H1 (cell line): ENCODE results near the gene SLC24A4. TPM values are rescaled to one million over a fixed set of nuclear protein-coding genes. Genes with fewer than 3 reads are reported as not detected.

Source experiments
- CTCF ChIA-PET: fragments of 300-600 bp; sonication (Branson Sonifier 250); formaldehyde crosslinking; loops from one replicate; lab custom pipeline; 2021; ENCODE audit not compliant: partially characterized antibody; lab: Charles Lee
- POLR2A ChIA-PET: fragments of 300-600 bp; sonication (Branson Sonifier 250); formaldehyde crosslinking; loops from one replicate; lab custom pipeline; 2021; ENCODE audit warnings: inconsistent platforms; ENCODE audit not compliant: partially characterized antibody; lab: Charles Lee
- DNase-seq, 2 experiments: peaks; one replicate each; pipeline versions ENCODE4 v3.0.0 to v3.0.0-alpha.2; 2010 to 2022; ENCODE audit warnings: low spot score in 2 of 2, low read depth in 1 of 2, mixed read lengths in 1 of 2
- FAIRE-seq: peaks from 2 replicates; lab custom pipeline; 2011; peaks lifted over from hg19 to GRCh38; lab: Jason Lieb, UNC
- H2AFZ ChIP-seq: 2 replicates; pipeline ENCODE4 v1.8.1; 2012; ENCODE audit warnings: low read length, inconsistent platforms
- H2AK5ac ChIP-seq: 2 replicates; pipeline ENCODE4 v1.6.1; 2013; ENCODE audit warnings: low read depth, low read length
- H2BK120ac ChIP-seq: replicated peaks from 2 replicates; pipeline ENCODE3; 2013; ENCODE audit warnings: low read depth, low read length, inconsistent platforms
- H2BK12ac ChIP-seq: 2 replicates; pipeline ENCODE4 v1.6.1; 2013; ENCODE audit warnings: low read depth, low read length
- H2BK15ac ChIP-seq: 2 replicates; pipeline ENCODE4 v1.6.1; 2013; ENCODE audit warnings: low read length
- H2BK20ac ChIP-seq: 2 replicates; pipeline ENCODE4 v1.6.1; 2013; ENCODE audit warnings: low read length
- H2BK5ac ChIP-seq: 2 replicates; pipeline ENCODE4 v1.6.1; 2013; ENCODE audit warnings: low read depth, low read length
- H3K14ac ChIP-seq: 2 replicates; pipeline ENCODE4 v1.6.1; 2013; ENCODE audit warnings: inconsistent platforms; ENCODE audit not compliant: insufficient read length
- H3K18ac ChIP-seq: 2 replicates; pipeline ENCODE4 v1.6.1; 2013; ENCODE audit warnings: low read length; ENCODE audit errors: extremely low read depth
- H3K23ac ChIP-seq: 2 replicates; pipeline ENCODE4 v1.6.1; 2013; ENCODE audit warnings: inconsistent platforms; ENCODE audit not compliant: insufficient read length
- H3K23me2 ChIP-seq: 2 replicates; pipeline ENCODE4 v1.6.1; 2013; ENCODE audit warnings: low read depth, low read length
- H3K27ac ChIP-seq: 2 replicates; pipeline ENCODE4 v1.6.1; 2011; ENCODE audit warnings: low read depth, low read length, inconsistent platforms
- H3K27me3 ChIP-seq, 4 experiments: replicated peaks in 1 of 4; 1 replicate in 1 of 4; 2 replicates in 3 of 4; pipeline versions ENCODE4 v1.6.1 to v1.8.1; 2011 to 2013; ENCODE audit warnings: low read length in 3 of 4, mild to moderate bottlenecking in 3 of 4, inconsistent platforms in 2 of 4, mixed read lengths in 2 of 4, moderate library complexity in 1 of 4; ENCODE audit not compliant: control insufficient read depth in 3 of 4, insufficient read depth in 3 of 4; ENCODE audit errors: extremely low read depth in 1 of 4
- H3K36me3 ChIP-seq, 4 experiments: 2 replicates each; pipeline versions ENCODE4 v1.6.1 to v1.8.1; 2011 to 2013; ENCODE audit warnings: mild to moderate bottlenecking in 4 of 4, low read length in 3 of 4, moderate library complexity in 2 of 4, control low read depth in 1 of 4, inconsistent platforms in 1 of 4; ENCODE audit not compliant: insufficient read depth in 4 of 4, control insufficient read depth in 2 of 4
- H3K4ac ChIP-seq: replicated peaks from 2 replicates; pipeline ENCODE3; 2013; ENCODE audit warnings: low read length, low read depth, mixed read lengths, inconsistent platforms; ENCODE audit not compliant: insufficient read length
- H3K4me1 ChIP-seq, 4 experiments: replicated peaks in 1 of 4; 1 replicate in 1 of 4; 2 replicates in 3 of 4; pipeline versions ENCODE4 v1.6.1 to v1.8.1; 2011 to 2013; ENCODE audit warnings: low read length in 3 of 4, inconsistent platforms in 2 of 4, mixed read lengths in 1 of 4; ENCODE audit not compliant: insufficient read depth in 4 of 4, control insufficient read depth in 3 of 4
- H3K4me2 ChIP-seq, 2 experiments: 2 replicates each; pipeline versions ENCODE4 v1.6.1 to v1.8.1; 2011 to 2013; ENCODE audit warnings: low read depth in 2 of 2, low read length in 2 of 2, control low read depth in 1 of 2, inconsistent platforms in 1 of 2, mild to moderate bottlenecking in 1 of 2; ENCODE audit not compliant: insufficient read depth in 1 of 2
- H3K4me3 ChIP-seq, 4 experiments: fragments of 200-600, 300-600 bp in 1 of 4; sonication (generic), shearing (Covaris generic), sonication (Bioruptor Twin) in 1 of 4; 2 replicates each; pipeline versions ENCODE4 v1.5.1 to v1.8.1; 2011 to 2016; ENCODE audit warnings: low read length in 4 of 4, low read depth in 3 of 4, control low read depth in 2 of 4, inconsistent platforms in 2 of 4, mild to moderate bottlenecking in 2 of 4, mixed read lengths in 1 of 4, moderate library complexity in 1 of 4; ENCODE audit not compliant: insufficient read depth in 2 of 4; ENCODE audit errors: extremely low read depth in 1 of 4
- H3K56ac ChIP-seq: replicated peaks from 2 replicates; pipeline ENCODE3; 2013; ENCODE audit warnings: low read depth, mild to moderate bottlenecking, mixed read lengths, low read length, inconsistent platforms; ENCODE audit not compliant: insufficient read length
- H3K79me1 ChIP-seq: 2 replicates; pipeline ENCODE4 v1.6.1; 2013; ENCODE audit warnings: low read depth, low read length, control low read depth
- H3K79me2 ChIP-seq, 2 experiments: 2 replicates each; pipeline versions ENCODE4 v1.6.1 to v1.8.1; 2012 to 2013; ENCODE audit warnings: low read length in 2 of 2, mild to moderate bottlenecking in 2 of 2, inconsistent platforms in 1 of 2; ENCODE audit not compliant: insufficient read depth in 2 of 2, control insufficient read depth in 1 of 2
- H3K9ac ChIP-seq, 4 experiments: replicated peaks in 1 of 4; 1 replicate in 1 of 4; 2 replicates in 3 of 4; pipeline versions ENCODE4 v1.6.1 to v1.8.1; 2011 to 2013; ENCODE audit warnings: low read depth in 3 of 4, low read length in 3 of 4, control low read depth in 2 of 4, mild to moderate bottlenecking in 2 of 4, moderate library complexity in 2 of 4, inconsistent platforms in 1 of 4; ENCODE audit errors: extremely low read depth in 1 of 4
- H3K9me3 ChIP-seq, 2 experiments: 2 replicates each; pipeline versions ENCODE4 v1.6.1 to v1.8.1; 2012 to 2013; ENCODE audit warnings: mild to moderate bottlenecking in 2 of 2, moderate library complexity in 2 of 2, control low read depth in 1 of 2, inconsistent platforms in 1 of 2, low read depth in 1 of 2, low read length in 1 of 2, mixed read lengths in 1 of 2; ENCODE audit not compliant: insufficient read depth in 2 of 2
- H4K20me1 ChIP-seq, 2 experiments: replicated peaks in 1 of 2; 2 replicates each; pipeline versions ENCODE3 to v1.8.1; 2011 to 2013; ENCODE audit warnings: inconsistent platforms in 2 of 2, low read length in 2 of 2, mild to moderate bottlenecking in 1 of 2; ENCODE audit not compliant: insufficient read depth in 2 of 2, control insufficient read depth in 1 of 2
- H4K5ac ChIP-seq: 2 replicates; pipeline ENCODE4 v1.6.1; 2013; ENCODE audit warnings: low read length, low read depth, mixed read lengths, inconsistent platforms; ENCODE audit not compliant: insufficient read length
- H4K8ac ChIP-seq: 2 replicates; pipeline ENCODE4 v1.8.0; 2013; ENCODE audit warnings: mild to moderate bottlenecking, moderate library complexity, low read length, inconsistent platforms; ENCODE audit not compliant: insufficient read depth; ENCODE audit errors: extremely low read depth
- H4K91ac ChIP-seq: replicated peaks from 2 replicates; pipeline ENCODE3; 2013; ENCODE audit warnings: low read length, mixed read lengths, inconsistent platforms; ENCODE audit not compliant: insufficient read length
- ATF2 ChIP-seq: IDR thresholded peaks from 2 replicates; pipeline ENCODE4 v1.6.1; 2012; ENCODE audit warnings: low read length, inconsistent platforms
- CBX5 ChIP-seq: fragments of 300-800, 300-1000 bp; sonication (generic); IDR thresholded peaks from 2 replicates; pipeline ENCODE4 v1.7.1; 2016; ENCODE audit warnings: antibody characterized with exemption, low read length, low read depth
- CREB1 ChIP-seq: IDR thresholded peaks from 2 replicates; pipeline ENCODE4 v1.6.1; 2012; ENCODE audit warnings: inconsistent platforms
- POLR2AphosphoS5 ChIP-seq: IDR thresholded peaks from 2 replicates; pipeline ENCODE4 v1.6.1; 2011; ENCODE audit warnings: low read depth, low read length
- POU5F1 ChIP-seq: IDR thresholded peaks from 2 replicates; pipeline ENCODE4 v1.6.1; 2011; ENCODE audit warnings: low read depth, mild to moderate bottlenecking, low read length, moderate library complexity
- RXRA ChIP-seq: IDR thresholded peaks from 2 replicates; pipeline ENCODE4 v1.6.1; 2011; ENCODE audit warnings: low read depth, mild to moderate bottlenecking, low read length, moderate library complexity; ENCODE audit not compliant: insufficient read depth
- WGBS, 2 experiments: shearing (Covaris generic) in 1 of 2; methylation state at CpG; one replicate each; pipeline versions ENCODE4 v1.1.6 to v1.1.7; 2013 to 2015; ENCODE audit warnings: low lambda C conversion rate in 2 of 2, mixed read lengths in 2 of 2, inconsistent platforms in 1 of 2, low coverage in 1 of 2, missing lambda C conversion rate in 1 of 2; ENCODE audit not compliant: insufficient replicate concordance in 2 of 2, insufficient coverage in 1 of 2, insufficient read length in 1 of 2; ENCODE audit errors: extremely low coverage in 1 of 2, missing lambda C conversion rate in 1 of 2; 5-methylcytosine and 5-hydroxymethylcytosine counted together
- polyA plus RNA-seq, 7 experiments: library from polyadenylated mRNA; depleted of rRNA in 3 of 7; stranded (reverse) in 5 of 7; unstranded in 2 of 7; fragments of >200 nt in 5 of 7; fragments of 200-250 nt in 2 of 7; gene quantifications; 1 replicate in 5 of 7; 2 replicates in 1 of 7; 4 replicates in 1 of 7; pipeline versions ENCODE4 v1.2.1 to v1.2.3, GENCODE V29; 2011 to 2013; ENCODE audit warnings: missing spikeins in 2 of 7, mixed read lengths in 2 of 7
- total RNA-seq: library from RNA; stranded (reverse); fragmentation: NEBNext Ultra II Directional; extraction: Animal tissue kit (Norgen Biotek cat#: 25700); gene quantifications from 2 replicates; pipeline ENCODE4 v1.2.1, GENCODE V29; 2021

The SLC24A4 gene
- total and polyA plus RNA-seq, 2 of the 8 experiments (the other 6 are each of a cell fraction or from before 2014, with no cell fraction given) = 0.27 to 0.89 TPM

GRCh38 chr14:92507174-92507768 is 184.3 kb downstream of the SLC24A4 start:
- no peak overlapping the region for H2BK20ac ChIP-seq
- H3K56ac ChIP-seq = no peak overlapping the region
- no peak overlapping the region for H4K5ac ChIP-seq
- H3K23me2 ChIP-seq = no peaks in the 10 kb centered on the region
- H4K8ac ChIP-seq = no peak overlapping the region
- H3K4me3 ChIP-seq = no peak overlapping the region
- 92% methylated on average over 4 of the region's 4 CpGs; no CpG with 5 or more reads in 1 of the 2 experiments for WGBS, 2 experiments
- H3K14ac ChIP-seq = no peak overlapping the region
- H3K4me2 ChIP-seq = no peak overlapping the region
- POLR2A ChIA-PET = no interaction called here
- H3K18ac ChIP-seq = no peak overlapping the region
- no peaks in the 10 kb centered on the region for H3K36me3 ChIP-seq
- CTCF ChIA-PET = no interaction called here
- no peaks in the 10 kb centered on the region for H3K79me1 ChIP-seq
- H3K23ac ChIP-seq = no peak overlapping the region
- H2AK5ac ChIP-seq = no peak overlapping the region
- no peak overlapping the region for H2BK5ac ChIP-seq
- no peak overlapping the region for H2BK15ac ChIP-seq
- no peak overlapping the region for H2BK12ac ChIP-seq
- H3K4me1 ChIP-seq = no peaks in the 10 kb centered on the region
- H3K4ac ChIP-seq = no peak overlapping the region
- no peak for DNase-seq
- no peaks in the 10 kb centered on the region for H3K79me2 ChIP-seq
- H3K9ac ChIP-seq = no peak overlapping the region
- H3K9me3 ChIP-seq = no peaks in the 10 kb centered on the region
- H2AFZ ChIP-seq = no peak overlapping the region
- no peak overlapping the region for H2BK120ac ChIP-seq
- TF ChIP-seq POLR2AphosphoS5 (no peak), CREB1 (no peak), ATF2 (no peak), RXRA (no peak), CBX5 (no peak), POU5F1 (no peak)
- TF ChIP-seq, all 59 proteins: peak for 0
- Histone ChIP-seq H3K27ac (no peak overlapping the region), H4K20me1 (no peaks in the 10 kb centered on the region), H3K27me3 (no peaks in the 10 kb centered on the region; a peak in 1 of 7 replicates), H4K91ac (no peak overlapping the region)
- no peak for FAIRE-seq
